HG03103 (cell line): ENCODE data around the gene CATSPER1.
A peak's percentile ranks its signal among the peaks of the same experiment; 100 is the strongest.

Experiments
- ATAC-seq: cut with Tn5 transposase; IDR thresholded peaks from one replicate; pipeline ENCODE4 v1.9.1; 2021; ENCODE audit warnings: low read depth; ENCODE audit not compliant: unreplicated experiment

Gene CATSPER1

DNA sequence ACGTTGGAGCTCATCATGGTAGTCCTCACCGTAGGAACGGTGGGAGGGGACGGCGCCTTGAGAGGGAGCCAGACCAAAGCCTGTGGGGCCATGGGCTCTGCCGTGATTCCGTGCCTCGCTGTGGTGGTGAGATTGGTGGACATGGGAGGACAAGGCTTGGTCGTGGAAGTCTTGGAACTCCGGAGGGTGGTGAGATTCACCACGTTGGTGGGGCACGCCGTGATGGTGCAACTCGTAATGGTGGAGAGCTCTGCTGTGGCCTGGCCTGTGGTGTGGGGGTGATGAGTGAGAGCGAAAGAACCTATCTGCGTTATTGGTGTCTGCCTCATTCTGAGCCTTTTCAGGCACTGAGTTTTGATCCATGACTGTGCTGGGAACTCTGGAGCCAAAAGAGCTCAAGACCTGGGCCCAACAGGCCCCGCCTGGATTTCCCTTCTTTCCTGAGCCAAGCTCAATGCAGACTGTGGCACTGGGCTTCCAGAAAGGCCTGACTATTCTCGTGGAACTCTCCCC lies at the start of gene CATSPER1:
TSS of gene CATSPER1 (minus strand) at position 463 of the 513 bp plus-strand sequence. CDS start at position 363, 100 bp downstream.
- ATAC-seq: no peak

DNA sequence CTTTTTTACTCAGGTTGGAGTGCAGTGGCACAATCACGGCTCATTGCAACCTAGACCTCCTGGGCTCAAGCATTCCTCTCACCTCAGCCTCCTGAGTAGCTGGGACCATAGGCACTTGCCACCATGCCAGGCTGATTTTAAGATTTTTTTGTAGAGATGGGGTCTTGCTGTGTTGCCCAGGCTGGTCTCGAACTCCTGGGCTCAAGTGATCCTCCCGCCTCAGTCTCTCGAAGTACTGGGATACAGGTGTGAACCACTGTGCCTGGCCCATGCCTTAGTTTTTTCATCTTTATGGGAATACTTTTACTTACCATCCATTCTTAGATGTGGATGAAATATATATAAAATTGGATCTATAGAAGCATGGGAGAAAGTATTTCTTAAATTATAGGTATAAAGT lies 49.0 kb upstream of the CATSPER1 start:
- no peak for ATAC-seq

DNA sequence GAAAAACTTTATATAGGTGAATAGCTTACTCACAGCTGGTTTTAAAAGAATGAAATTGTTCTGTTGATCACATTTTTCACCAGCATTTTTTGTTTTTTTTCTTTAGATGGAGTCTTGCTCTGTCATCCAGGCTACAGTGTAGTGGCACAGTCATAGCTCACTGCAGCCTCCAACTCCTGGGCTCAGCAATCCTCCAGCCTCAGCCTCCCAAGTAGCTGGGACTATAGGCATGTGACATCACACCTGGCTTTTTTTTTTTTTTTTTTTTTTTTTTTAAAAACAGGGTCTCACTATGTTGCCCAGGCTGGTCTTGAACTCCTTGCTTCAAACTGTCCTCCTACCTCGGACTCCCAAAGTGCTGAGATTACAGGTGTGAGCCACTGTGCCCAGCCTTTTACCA lies 47.4 kb upstream of the CATSPER1 start:
- no peak for ATAC-seq

DNA sequence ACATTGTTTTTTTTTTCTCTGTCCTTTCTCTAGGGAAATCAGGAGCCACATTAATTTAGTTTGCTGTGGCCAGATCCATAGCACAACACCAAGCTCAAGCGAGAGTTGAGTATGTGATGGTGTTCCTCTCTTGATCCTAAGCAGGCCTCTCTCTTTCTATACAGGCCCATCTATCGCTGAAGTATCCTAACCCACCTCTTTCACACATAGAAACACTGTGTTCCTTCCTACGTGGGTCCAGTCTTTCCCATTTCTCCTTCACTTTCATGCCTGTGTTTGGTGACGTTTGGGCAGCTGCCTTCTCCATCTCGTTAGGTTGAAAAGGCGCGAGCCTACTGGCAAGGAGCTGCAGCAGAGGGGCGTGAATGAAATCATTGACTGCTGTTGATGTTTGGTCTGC lies 46.2 kb upstream of the CATSPER1 start:
- ATAC-seq: no peak

DNA sequence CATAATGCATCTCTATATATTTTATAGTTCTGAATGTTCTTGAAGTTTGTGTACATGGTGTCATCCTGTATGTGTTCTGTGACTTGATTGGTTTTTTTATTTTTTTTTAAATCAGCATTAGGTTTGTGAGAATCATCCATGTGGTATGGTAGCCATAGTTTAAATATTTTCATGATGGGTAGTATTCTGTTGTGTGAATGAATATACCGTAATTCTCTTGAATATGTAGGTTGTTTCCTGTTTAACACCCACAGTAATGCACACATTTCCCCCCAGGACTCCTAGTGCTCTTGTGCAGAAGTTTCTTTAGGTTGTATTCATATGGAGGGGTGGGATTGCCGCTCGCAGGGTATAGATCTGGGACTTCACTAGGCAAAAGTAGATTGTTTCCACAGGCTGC lies 45.8 kb upstream of the CATSPER1 start:
- ATAC-seq: no peak

DNA sequence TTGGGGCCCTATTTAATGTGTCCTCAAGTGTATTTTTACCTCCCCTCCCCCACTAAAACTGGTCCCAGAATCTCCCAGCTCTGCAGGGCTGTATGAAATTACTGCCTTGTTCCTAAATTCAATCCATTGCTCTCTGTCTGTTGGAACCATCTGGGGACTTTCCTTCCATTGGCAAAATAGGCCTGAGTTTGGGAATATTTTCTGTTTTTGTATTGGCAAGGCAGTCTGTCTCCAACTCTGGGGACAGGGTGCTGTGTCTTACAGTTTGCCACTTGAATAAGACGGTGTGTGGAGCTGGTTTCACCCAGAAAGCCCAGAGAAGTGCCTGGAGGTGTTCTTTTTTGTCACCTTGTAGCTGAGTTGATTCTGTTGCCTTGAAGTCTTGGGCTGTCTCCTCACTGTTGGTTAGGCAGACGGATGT lies 45.1 kb upstream of the CATSPER1 start:
- ATAC-seq: no peak

DNA sequence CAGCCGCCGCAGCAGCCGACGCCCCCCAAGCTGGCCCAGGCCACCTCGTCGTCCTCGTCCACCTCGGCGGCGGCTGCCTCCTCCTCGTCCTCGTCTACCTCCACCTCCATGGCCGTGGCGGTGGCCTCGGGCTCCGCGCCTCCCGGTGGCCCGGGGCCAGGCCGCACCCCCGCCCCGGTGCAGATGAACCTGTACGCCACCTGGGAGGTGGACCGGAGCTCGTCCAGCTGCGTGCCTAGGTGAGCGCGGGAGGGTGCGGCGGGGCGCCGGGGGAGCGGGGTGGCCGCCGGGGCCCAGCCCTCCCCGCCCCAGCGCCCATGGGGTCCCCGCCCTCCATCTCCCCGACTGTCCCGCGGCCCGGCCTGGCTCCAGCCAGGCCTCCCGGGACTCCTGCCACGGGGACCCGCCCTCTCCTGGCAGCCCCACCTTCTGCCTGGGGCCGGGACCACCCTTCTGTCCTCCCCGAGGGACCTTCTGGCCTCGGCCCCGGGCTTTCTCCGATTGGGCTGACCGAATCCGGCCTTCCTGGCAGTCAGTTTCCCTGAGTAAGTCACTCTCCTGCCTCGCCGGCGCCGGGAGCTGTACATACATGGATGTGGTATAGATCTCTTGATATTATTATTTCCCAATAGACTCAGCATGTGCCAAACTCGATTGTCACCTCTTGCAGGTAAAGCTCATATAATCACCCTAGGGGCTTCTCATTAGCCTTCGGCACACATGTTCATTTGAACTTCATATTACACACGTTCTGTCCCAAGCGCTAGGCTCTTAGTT lies 44.5 kb upstream of the CATSPER1 start:
- ATAC-seq: no peak

DNA sequence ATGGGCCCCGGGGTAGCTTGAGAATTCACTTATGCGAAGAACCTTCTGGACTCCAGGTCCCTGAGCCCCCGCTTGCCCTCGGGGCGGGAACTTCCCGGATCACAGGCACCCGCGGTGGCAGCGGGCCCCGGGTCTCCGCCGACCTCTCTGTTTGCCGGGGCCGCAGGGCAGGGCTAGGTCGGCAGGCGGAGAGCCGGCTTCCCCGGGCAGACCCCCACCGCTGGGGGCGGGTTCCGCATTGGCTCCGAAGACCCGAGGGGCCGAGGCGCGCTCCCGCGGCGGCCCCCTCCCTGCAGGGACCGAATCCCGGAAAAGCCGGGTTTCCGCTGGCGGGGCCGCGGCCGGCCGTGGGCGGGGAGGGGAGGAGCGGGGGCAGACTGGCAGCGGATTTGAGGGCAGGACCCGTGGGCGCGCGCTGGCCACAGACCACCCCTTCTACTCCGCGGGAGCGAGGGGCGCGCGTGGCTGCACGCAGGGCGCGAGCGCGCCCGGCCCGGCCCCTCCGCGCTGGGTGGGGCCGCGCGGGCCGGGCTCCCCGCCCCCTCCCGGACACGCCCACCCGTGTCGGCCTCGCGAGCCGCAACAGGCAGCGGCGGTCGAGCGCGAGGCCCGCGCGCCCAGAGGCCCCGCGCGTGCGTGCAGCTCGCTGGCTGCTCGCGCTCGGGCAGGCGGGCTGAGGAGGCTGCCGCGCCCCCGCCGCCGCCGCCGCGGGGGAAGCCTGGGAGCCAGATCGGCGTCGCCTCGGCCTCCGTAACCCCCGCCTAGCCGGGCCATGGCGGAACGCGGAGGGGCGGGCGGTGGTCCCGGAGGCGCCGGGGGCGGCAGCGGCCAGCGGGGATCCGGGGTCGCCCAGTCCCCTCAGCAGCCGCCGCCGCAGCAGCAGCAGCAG lies 43.7 kb upstream of the CATSPER1 start, which contains the start of gene PACS1:
TSS of gene PACS1 (plus strand) at position 558 of the 889 bp plus-strand sequence. CDS start at position 773, 215 bp downstream.
- ATAC-seq: peak; percentile 38

DNA sequence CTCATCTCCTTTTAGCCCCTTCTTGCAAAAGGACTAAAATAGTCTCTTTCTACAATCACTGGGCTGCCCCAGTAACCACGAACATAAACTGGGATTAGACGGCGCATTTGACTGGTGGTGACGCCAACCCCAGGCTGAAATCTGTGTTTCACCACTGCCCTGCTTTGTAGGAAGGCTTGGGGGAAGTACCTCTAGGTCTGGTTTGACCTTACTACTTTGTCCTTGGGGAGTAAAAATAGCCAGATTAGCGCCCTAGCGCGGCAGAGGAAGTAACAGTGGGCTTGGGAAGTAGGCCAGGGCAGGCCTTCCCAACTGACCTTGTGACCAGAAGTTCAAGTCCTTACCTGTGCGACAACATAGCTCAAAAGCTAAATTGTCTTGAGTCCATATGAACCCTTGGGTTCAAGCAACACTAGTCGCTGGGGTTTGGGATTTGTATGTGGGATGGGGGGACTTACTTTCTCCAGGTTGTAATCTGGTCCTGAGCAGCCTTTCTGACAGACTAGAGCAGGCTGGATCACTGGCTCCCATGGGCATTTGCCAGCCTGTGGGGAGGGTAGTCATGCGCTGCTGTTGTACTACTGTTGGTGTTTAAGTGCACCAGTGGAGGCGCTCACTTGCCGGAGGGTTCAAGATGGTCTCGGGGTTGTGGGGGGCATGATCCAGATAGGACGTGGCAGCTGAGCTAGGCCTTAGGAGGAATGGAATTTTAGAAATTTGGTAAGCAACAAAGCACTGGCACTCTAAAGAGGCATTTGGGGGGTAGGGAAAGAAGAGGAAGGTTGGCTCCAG lies 42.8 kb upstream of the CATSPER1 start:
- no peak for ATAC-seq

DNA sequence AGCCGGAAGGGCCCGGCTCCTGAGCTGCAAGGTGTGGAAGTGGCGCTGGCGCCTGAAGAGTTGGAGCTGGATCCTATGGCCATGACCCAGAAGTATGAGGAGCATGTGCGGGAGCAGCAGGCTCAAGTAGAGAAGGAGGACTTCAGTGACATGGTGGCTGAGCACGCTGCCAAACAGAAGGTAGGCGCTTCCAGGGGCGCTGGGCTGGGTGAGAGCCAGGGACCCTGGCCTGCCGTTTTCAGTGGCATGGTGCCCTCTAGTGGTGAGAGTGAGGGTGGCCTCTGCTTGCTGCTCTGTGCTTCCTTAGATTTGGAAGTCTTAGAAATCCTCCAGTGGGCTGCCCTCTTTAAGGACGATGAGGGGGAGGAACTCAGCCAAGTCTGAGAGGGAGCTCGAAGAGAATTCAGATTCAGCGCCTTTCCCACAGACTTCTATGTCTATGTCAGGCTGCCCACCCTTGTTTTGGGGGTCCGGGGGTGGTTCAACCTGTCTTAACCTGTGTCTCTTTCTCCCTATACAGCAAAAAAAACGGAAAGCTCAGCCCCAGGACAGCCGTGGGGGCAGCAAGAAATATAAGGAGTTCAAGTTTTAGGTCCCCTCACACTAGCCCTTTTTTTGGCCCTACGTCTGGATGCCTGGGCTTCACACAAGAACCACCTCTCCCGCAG lies 42.0 kb upstream of the CATSPER1 start:
- ATAC-seq: no peak

DNA sequence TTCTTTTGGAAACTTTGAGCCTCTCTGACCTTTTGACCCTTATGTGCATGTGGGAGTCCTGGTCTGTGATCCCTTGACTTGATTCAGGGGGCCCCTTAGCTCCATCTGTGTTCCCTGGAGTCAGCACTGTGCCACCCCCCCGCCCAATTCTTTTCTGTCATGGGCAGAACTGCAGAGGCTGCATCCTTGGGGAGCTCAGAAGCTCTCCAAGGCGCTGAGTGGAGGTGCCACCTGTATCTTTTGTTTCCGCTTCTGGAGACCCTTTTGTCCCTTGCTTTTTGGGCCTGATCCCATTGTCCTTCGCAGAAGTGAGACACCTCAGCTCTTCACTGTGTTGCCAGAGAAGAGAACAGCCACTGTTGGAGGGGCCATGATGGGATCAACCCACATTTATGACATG lies 41.4 kb upstream of the CATSPER1 start:
- ATAC-seq: no peak

DNA sequence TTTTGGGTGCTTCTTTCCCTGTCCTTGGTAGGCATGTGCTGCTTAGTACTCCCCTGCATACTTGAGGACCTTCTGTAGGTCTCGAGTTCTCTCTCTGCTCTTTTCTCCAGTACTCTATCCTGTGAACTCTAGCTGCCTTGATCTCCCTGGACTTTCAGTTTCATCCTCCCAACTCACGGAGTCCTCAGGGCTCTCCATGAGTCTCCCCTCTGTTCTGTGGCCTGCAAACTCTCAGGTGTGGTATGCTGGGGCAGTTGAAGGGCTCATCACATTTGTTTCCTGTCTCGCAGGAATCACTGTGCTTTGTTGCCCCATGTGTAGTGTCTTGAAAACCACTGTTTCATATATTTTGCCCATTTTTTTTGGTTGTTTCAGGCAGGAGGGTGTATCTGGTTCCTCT lies 40.5 kb upstream of the CATSPER1 start:
- no peak for ATAC-seq

DNA sequence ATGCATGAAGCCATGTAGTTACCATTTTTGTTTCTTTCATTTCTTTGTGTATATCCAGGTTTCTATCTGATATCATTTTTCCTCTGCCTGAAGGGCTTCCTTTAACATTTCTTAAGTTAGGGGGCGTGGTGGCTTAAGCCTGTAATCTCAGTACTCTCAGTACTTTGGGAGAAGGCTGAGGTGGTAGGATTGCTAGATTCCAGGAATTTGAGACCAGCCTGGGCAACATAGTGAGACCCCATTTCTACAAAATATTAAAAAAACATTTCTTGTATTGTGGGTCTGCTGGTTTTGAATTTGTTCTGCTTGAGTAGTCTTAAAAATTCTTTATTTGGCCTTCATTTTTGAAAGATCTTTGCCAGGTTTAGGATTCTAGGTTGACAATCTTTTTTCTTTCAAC lies 38.3 kb upstream of the CATSPER1 start:
- ATAC-seq: no peak

DNA sequence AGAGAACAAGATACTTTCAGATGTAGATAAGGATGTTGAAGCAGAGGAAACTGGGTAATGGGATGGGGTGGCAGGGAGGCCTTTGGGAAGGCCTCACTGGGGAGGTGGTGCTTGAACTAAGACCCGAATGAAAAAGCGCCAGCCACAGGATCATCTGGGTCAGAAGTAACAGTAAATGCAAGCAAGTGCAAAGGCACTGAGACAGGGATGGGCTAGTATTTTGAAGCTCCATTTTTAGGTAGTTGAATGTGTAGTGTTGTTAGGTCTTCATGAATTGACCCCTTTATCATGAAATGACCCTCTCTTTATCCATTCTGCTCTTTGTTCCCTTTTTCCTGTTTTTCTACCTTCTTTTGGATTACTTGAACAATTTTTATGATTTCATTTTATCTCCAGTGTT lies 37.6 kb upstream of the CATSPER1 start:
- ATAC-seq: no peak

DNA sequence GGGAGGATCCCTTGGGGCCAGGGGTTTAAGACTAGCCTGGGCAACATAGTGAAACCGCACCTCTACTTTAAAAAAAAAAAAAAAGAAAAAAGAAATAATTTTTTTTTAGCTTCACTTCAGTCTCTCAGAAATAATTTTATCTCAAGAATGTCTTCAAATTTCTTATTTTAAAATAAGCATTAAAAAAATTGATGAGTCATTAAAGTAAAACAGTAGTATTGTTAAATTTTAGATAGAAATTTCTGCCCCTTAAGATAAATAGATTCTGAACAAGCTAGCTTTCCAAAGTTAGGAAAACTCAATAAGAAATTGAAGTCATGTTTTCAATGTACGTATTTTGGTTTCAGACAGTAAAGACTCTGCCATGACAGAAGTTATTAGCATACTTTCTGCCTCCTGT lies 36.1 kb upstream of the CATSPER1 start:
- no peak for ATAC-seq

DNA sequence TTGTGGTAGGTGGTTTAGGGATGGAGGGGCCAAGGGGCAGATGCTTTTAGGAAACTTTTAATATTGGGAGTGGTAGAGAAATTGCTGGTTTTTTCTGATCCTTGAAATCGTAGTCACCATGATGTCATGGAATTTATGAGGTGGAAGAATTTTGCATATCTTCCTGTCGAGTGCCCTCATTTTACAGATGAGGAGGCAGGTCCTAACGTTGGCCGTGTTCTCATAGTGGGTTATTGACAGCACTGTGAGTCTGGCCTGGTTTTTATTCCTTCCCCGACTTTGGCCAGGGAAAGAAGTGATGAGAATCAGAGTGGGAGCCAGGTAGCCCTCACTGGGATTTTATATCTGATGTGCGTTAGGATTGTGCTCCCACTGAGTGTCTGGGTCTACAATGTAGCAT lies 35.0 kb upstream of the CATSPER1 start:
- no peak for ATAC-seq

DNA sequence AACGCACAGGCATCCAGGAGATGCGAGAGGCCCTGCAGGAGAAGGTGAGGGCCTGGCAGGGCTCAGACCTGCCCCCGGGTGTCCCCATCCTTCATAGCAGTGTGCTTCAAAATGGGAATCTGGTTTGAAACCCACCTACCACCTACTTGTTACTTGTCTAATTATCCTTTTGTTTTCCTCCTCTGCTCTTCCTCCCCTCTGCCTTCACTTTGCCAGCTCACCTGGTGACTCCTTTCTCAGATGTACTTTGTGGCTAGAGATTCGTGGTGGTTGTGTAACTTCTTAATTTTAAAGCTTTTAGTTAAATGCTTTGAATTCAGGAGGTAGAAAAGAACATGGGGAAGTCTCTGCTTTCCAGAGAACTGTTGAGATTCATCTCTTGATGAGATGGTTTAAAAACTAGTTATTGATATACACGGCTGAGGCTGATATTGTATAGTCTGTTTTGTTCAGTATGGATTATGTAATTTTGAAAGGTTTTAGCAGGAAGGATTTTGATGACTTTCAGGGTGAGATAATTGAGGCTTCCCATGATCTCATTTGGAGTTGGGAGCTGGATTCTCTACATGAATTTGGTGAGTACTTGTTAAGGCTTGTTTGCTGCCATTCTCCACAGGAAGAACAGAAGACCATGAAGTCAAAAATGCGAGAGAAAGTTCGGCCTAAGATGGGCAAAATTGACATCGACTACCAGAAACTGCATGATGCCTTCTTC lies 33.8 kb upstream of the CATSPER1 start:
- no peak for ATAC-seq

DNA sequence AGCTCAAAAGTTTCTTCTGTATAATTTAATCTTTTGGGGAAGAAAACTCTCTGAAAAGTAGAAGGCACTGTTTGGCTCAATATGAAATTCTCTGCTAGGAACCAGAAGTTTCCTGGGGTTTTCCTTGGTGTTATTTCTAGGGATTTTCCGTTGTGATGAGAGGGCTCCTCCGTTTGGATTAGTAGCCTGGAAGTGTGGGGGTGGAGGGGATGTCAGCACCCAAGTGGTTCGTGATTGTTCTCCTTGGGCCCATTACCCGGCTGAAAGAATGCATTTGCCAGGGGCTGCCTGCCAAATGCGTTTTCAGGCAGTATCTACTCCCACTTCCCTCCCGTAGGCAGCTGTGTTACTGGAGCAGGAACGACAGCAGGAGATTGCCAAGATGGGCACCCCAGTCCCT lies 30.2 kb upstream of the CATSPER1 start:
- no peak for ATAC-seq

DNA sequence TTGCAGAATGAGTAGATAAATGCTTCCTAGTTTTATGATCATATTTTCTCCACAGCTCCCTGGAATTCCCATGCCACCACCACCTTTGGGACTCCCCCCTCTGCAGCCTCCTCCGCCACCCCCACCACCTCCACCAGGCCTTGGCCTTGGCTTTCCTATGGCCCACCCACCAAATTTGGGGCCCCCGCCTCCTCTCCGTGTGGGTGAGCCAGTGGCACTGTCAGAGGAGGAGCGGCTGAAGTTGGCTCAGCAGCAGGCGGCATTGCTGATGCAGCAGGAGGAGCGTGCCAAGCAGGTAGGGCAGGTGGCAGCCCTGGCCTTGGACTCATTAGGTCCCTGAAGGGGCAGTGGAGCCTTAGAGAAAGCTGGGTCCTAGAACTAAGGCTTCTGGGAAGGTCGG lies 28.7 kb upstream of the CATSPER1 start:
- no peak for ATAC-seq

DNA sequence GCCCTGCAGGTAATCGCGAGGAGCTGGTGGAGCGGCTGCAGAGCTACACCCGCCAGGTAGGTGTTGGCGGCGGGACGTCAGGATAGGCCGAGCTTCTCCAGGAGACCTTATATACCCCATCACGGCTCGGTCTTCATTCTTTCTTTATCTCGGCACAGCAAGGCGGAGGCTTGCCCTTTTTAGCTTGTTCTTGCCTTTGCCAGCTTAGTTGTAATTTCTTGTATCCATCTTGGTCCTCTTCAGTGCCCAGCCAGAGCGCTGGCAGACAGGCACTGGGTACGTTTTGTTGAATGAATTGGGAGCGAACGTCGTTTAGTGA lies 26.3 kb upstream of the CATSPER1 start:
- no peak for ATAC-seq
